ENCODE measurements around the gene ZAR1L. TPM values are rescaled to one million over a fixed set of nuclear protein-coding genes. Genes with fewer than 3 reads are reported as not detected.

ZAR1L gene
- total and polyA plus RNA-seq, 2 of the 4 experiments (the other 2 are of a cell fraction) = not detected

DNA sequence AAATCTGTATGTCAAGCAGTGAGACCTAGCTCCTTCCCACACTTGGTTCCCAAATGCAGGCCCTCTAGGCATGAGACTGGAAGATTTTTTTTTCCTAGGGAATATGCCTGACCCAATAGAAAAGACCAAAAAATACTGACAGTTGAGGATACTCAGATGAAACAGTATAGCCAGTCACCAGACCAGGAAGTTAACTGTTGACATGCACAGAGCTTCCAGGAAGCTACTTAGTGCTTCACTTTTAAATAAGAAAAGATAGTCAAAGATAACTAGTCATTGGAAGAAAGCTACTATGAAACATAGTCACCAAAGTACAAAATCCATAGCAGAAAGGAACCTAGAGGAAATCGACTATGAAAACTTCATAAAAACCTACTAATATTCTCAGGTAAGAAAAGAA, 32.5 kb upstream of the ZAR1L start:
- H4K5ac ChIP-seq (ENCODE audit: low read depth, low read length) = no peak overlapping the region
- H2AFZ ChIP-seq (replicated peaks; ENCODE audit: low read length, poor library complexity) = no peak overlapping the region
- no peak overlapping the region for H3K9ac ChIP-seq (ENCODE audit: low read depth, low read length)
- H3K79me1 ChIP-seq (ENCODE audit: low read depth in 1 of 2, low read length in 2 of 2) = no peaks in the 10 kb centered on the region
- H3K9me1 ChIP-seq (ENCODE audit: insufficient read depth, low read length) = no peaks in the 10 kb centered on the region
- no peak for ATAC-seq (ENCODE audit: low read depth)
- intact Hi-C loops (cut with micrococcal nuclease) (no loop called here), dilution Hi-C loops (cut with HindIII; ENCODE audit: low sequenced_read_pairs, unreplicated experiment) (no loop called here), in situ Hi-C loops (cut with MboI; ENCODE audit: low sequenced_read_pairs) (no loop called here)
- H2AK9ac ChIP-seq (replicated peaks; ENCODE audit: low read depth, low read length, poor library complexity) = no peak overlapping the region
- no peak overlapping the region for H3K4me2 ChIP-seq (ENCODE audit: low read depth, low read length)
- no peaks in the 10 kb centered on the region for H4K20me1 ChIP-seq (ENCODE audit: insufficient read depth, low read length)
- no TSS peak for BruUV-seq (replicated peaks)
- H2BK5ac ChIP-seq (ENCODE audit: low read depth, low read length, poor library complexity, severe bottlenecking) = no peak overlapping the region
- no peak for DNase-seq
- H3K14ac ChIP-seq (replicated peaks; ENCODE audit: low read depth, low read length) = no peak overlapping the region
- no peak overlapping the region for H2BK20ac ChIP-seq (ENCODE audit: low read depth, low read length)
- H3K4me3 ChIP-seq (ENCODE audit: insufficient read depth, low read depth, low read length) = no peak overlapping the region
- no peak overlapping the region for H2BK120ac ChIP-seq (ENCODE audit: low read depth, low read length)
- H3K27ac ChIP-seq (ENCODE audit: insufficient read depth, low read length) = no peak overlapping the region
- no peak overlapping the region for H3K23ac ChIP-seq (ENCODE audit: low read depth, low read length)
- H2BK15ac ChIP-seq (ENCODE audit: low read depth, low read length) = no peak overlapping the region
- H3K9me3 ChIP-seq (ENCODE audit: control insufficient read depth, insufficient read depth, low read length) = no peaks in the 10 kb centered on the region
- no peaks in the 10 kb centered on the region for H3K4me1 ChIP-seq (ENCODE audit: control insufficient read depth, insufficient read depth, low read length)
- no CpG with 5 or more reads among the region's 1 CpG for WGBS, 2 experiments (ENCODE audit: extremely low coverage in 2 of 2, insufficient read length in 1 of 2)
- H2AK5ac ChIP-seq (ENCODE audit: low read depth, low read length) = no peak overlapping the region
- TF ChIP-seq, protein P1, sequence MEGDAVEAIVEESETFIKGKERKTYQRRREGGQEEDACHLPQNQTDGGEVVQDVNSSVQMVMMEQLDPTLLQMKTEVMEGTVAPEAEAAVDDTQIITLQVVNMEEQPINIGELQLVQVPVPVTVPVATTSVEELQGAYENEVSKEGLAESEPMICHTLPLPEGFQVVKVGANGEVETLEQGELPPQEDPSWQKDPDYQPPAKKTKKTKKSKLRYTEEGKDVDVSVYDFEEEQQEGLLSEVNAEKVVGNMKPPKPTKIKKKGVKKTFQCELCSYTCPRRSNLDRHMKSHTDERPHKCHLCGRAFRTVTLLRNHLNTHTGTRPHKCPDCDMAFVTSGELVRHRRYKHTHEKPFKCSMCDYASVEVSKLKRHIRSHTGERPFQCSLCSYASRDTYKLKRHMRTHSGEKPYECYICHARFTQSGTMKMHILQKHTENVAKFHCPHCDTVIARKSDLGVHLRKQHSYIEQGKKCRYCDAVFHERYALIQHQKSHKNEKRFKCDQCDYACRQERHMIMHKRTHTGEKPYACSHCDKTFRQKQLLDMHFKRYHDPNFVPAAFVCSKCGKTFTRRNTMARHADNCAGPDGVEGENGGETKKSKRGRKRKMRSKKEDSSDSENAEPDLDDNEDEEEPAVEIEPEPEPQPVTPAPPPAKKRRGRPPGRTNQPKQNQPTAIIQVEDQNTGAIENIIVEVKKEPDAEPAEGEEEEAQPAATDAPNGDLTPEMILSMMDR (conservative IDR thresholded peaks at IDR 0.05; ENCODE audit: low read depth, low read length) = no peak
- TF ChIP-seq NFE2L2 (IDR thresholded peaks at IDR 0.05; ENCODE audit: low read depth, low read length) (no peak), POLR2A (IDR thresholded peaks at IDR 0.05; ENCODE audit: low read depth, low read length) (no peak), MAFK (IDR thresholded peaks at IDR 0.05; ENCODE audit: low read depth, low read length) (no peak), CEBPB (IDR thresholded peaks at IDR 0.05; ENCODE audit: low read depth, low read length) (no peak), CHD1 (IDR thresholded peaks at IDR 0.05; ENCODE audit: low read depth, low read length) (no peak), MAZ (IDR thresholded peaks at IDR 0.05; ENCODE audit: borderline replicate concordance, low read depth, low read length) (no peak), MXI1 (IDR thresholded peaks at IDR 0.05; ENCODE audit: borderline replicate concordance, low read depth, low read length) (no peak), SMC3 (IDR thresholded peaks at IDR 0.05; ENCODE audit: low read depth, low read length) (no peak), RAD21 (IDR thresholded peaks at IDR 0.05; ENCODE audit: low read length) (no peak)
- TF ChIP-seq, protein P2, sequence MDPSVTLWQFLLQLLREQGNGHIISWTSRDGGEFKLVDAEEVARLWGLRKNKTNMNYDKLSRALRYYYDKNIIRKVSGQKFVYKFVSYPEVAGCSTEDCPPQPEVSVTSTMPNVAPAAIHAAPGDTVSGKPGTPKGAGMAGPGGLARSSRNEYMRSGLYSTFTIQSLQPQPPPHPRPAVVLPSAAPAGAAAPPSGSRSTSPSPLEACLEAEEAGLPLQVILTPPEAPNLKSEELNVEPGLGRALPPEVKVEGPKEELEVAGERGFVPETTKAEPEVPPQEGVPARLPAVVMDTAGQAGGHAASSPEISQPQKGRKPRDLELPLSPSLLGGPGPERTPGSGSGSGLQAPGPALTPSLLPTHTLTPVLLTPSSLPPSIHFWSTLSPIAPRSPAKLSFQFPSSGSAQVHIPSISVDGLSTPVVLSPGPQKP (IDR thresholded peaks at IDR 0.05; ENCODE audit: borderline replicate concordance, low read depth, low read length) = no peak
- TF ChIP-seq, protein P3, sequence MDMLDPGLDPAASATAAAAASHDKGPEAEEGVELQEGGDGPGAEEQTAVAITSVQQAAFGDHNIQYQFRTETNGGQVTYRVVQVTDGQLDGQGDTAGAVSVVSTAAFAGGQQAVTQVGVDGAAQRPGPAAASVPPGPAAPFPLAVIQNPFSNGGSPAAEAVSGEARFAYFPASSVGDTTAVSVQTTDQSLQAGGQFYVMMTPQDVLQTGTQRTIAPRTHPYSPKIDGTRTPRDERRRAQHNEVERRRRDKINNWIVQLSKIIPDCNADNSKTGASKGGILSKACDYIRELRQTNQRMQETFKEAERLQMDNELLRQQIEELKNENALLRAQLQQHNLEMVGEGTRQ (IDR thresholded peaks at IDR 0.05; ENCODE audit: low read depth, low read length) = no peak
- no peak overlapping the region for H3K56ac ChIP-seq (ENCODE audit: extremely low read depth, insufficient read depth, low read length)
- H4K91ac ChIP-seq (ENCODE audit: insufficient read depth, low read depth, low read length) = no peak overlapping the region
- ChIA-PET CTCF (interaction anchor here (0.7 to 1.1 kb wide), 2 partner anchors 14 to 43 kb away, joined by 3 read pairs; no protein-coding TSS in a partner anchor), POLR2A (ENCODE audit: unreplicated experiment) (interaction anchor here (0.6 kb wide), 1 partner anchor 8 kb away, joined by 5 read pairs; no protein-coding TSS in a partner anchor)
- no peaks in the 10 kb centered on the region for H3K27me3 ChIP-seq (ENCODE audit: control insufficient read depth, insufficient read depth, low read length)
- H3K36me3 ChIP-seq (ENCODE audit: control insufficient read depth, insufficient read depth, low read length) = no peaks in the 10 kb centered on the region
- no peak overlapping the region for H3K18ac ChIP-seq (ENCODE audit: low read depth, low read length)
- no peak overlapping the region for H3K4ac ChIP-seq (ENCODE audit: low read depth, low read length)
- no peak overlapping the region for H4K8ac ChIP-seq (ENCODE audit: low read depth in 2 of 2, low read length in 2 of 2)
